Fibroblast of the aortic adventitia (primary cell): ENCODE measurements around the gene SLC2A10. TPM values are rescaled to one million over a fixed set of nuclear protein-coding genes. Genes with fewer than 3 reads are reported as not detected.

Experiments used
- DNase-seq: peaks from one replicate; pipeline ENCODE4 v3.0.0-alpha.2; 2010; ENCODE audit warnings: low read depth
- H3K4me3 ChIP-seq: 2 replicates; pipeline ENCODE4 v1.5.1; 2011; ENCODE audit warnings: low read depth, mild to moderate bottlenecking, control low read depth, low read length, moderate library complexity
- CTCF ChIP-seq: IDR thresholded peaks from 2 replicates; pipeline ENCODE4 v1.5.1; 2011; ENCODE audit warnings: mild to moderate bottlenecking, low read length, control low read depth, inconsistent platforms; ENCODE audit not compliant: insufficient read depth
- total RNA-seq: library from RNA; depleted of rRNA; stranded (reverse); fragments of >200 nt; gene quantifications from 2 replicates; pipeline ENCODE4 v1.2.3, GENCODE V29; 2012; ENCODE audit warnings: low replicate concordance

SLC2A10 gene
- total RNA-seq, 1 donor, result 43.4 TPM

GRCh38 chr20:46724343-46724959 lies 15.0 kb downstream of the SLC2A10 start:
- no peak overlapping the region for H3K4me3 ChIP-seq
- DNase-seq, result no peak
- TF ChIP-seq CTCF, result no peak

- no peak overlapping the region for H3K4me3 ChIP-seq
- no peak for TF ChIP-seq CTCF
- no peak for DNase-seq
Measured at GRCh38 chr20:46725186-46726165, 16.0 kb downstream of the SLC2A10 start.

GRCh38 chr20:46731770-46732169 lies 22.3 kb downstream of the SLC2A10 start:
- no peak for TF ChIP-seq CTCF
- no peak overlapping the region for H3K4me3 ChIP-seq
- no peak for DNase-seq

- no peak for TF ChIP-seq CTCF
- DNase-seq, result no peak
- no peak overlapping the region for H3K4me3 ChIP-seq
Measured at GRCh38 chr20:46735436-46735835, 26.0 kb downstream of the SLC2A10 start.

GRCh38 chr20:46739431-46740213 lies 30.2 kb downstream of the SLC2A10 start:
- no peak for TF ChIP-seq CTCF
- no peak overlapping the region for H3K4me3 ChIP-seq
- DNase-seq, result no peak

- no peak overlapping the region for H3K4me3 ChIP-seq
- TF ChIP-seq CTCF, result no peak
- no peak for DNase-seq
Measured at GRCh38 chr20:46740214-46740609, 30.8 kb downstream of the SLC2A10 start.
